ENCODE data around the gene DENND1A. TPM values are rescaled to one million over a fixed set of nuclear protein-coding genes. Genes with fewer than 3 reads are reported as not detected.

Gene DENND1A
- total RNA-seq, 6 experiments from 2014 or later, result 13.9 to 22.6 (median 16.3) TPM

DNA sequence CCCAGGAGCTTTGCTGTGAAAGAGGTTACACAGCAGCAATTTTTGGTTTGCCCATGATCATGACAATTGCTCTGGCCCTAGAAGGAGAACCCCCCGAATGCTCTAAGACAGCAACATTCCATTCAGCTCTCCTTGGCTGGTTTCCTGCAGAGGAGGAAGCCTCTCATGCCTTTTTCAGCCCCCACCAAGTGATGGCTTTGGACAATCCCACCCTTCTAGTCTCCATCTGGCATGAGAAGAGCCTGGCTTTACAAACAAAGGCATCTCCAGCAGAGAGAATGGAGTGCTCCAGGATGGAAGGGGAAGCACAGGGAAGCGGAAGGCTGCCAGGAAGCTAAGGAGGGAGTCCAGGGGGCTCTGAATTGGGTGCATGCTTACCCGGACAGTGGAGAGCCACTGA, 475.6 kb downstream of the DENND1A start:
- peaks cover 0 to 8% (median 0%) of the 10 kb centered on the region in 4 donors for H3K36me3 ChIP-seq
- WGBS (ENCODE audit: insufficient coverage, low coverage, low lambda C conversion rate, missing lambda C conversion rate), result 89% methylated on average over 3 of the region's 3 CpGs
- intact Hi-C loops (cut with DNase I), result no loop called here
- H3K9me3 ChIP-seq, result no peaks in the 10 kb centered on the region
- H3K4me1 ChIP-seq, result no peaks in the 10 kb centered on the region
- H3K27ac ChIP-seq, result no peak overlapping the region
- ATAC-seq (no peak), DNase-seq (peak in 1 of 3 donors; percentile 13)
- H3K4me3 ChIP-seq, result no peak overlapping the region
- TF ChIP-seq, protein P1, sequence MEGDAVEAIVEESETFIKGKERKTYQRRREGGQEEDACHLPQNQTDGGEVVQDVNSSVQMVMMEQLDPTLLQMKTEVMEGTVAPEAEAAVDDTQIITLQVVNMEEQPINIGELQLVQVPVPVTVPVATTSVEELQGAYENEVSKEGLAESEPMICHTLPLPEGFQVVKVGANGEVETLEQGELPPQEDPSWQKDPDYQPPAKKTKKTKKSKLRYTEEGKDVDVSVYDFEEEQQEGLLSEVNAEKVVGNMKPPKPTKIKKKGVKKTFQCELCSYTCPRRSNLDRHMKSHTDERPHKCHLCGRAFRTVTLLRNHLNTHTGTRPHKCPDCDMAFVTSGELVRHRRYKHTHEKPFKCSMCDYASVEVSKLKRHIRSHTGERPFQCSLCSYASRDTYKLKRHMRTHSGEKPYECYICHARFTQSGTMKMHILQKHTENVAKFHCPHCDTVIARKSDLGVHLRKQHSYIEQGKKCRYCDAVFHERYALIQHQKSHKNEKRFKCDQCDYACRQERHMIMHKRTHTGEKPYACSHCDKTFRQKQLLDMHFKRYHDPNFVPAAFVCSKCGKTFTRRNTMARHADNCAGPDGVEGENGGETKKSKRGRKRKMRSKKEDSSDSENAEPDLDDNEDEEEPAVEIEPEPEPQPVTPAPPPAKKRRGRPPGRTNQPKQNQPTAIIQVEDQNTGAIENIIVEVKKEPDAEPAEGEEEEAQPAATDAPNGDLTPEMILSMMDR (IDR thresholded peaks at IDR 0.05), result no peak
- TF ChIP-seq POLR2A (IDR thresholded peaks at IDR 0.05), result no peak
- no peaks in the 10 kb centered on the region for H3K27me3 ChIP-seq

DNA sequence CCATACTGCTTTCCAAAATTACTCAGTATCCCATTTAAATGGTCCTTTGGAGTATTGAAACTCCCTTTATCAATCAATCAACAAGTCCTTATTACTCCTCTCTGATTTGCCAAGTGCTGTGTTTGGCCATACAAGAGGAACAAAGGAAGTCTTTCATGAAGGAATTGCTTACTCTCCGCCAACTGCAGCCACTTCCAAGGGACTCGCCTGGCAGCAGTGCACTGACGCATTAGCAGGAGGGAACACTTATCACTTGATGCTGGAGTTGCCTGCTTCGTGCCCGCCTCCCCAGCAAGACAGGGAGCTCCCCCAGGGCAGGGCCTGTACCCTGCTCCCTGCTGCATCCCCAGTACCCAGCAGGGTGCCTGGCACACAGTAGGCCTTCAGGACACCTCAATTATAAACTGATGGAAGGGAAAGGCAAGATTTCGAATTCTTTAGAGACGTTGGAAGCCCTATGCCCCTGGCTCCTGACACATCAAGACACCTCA, 476.1 kb downstream of the DENND1A start:
- peak in 1 of 3 donors; percentile 37 for DNase-seq
- TF ChIP-seq, protein P1 (IDR thresholded peaks at IDR 0.05), result no peak
- TF ChIP-seq POLR2A (IDR thresholded peaks at IDR 0.05), result no peak
- Histone ChIP-seq H3K27me3 (no peaks in the 10 kb centered on the region), H3K36me3 (peaks cover 0 to 8% (median 0%) of the 10 kb centered on the region in 4 donors), H3K9me3 (no peaks in the 10 kb centered on the region), H3K4me1 (no peaks in the 10 kb centered on the region), H3K4me3 (no peak overlapping the region), H3K27ac (no peak overlapping the region)
- 90% methylated on average over 6 of the region's 7 CpGs for WGBS (ENCODE audit: insufficient coverage, low coverage, low lambda C conversion rate, missing lambda C conversion rate)
- intact Hi-C loops (cut with DNase I), result no loop called here
- no peak for ATAC-seq

DNA sequence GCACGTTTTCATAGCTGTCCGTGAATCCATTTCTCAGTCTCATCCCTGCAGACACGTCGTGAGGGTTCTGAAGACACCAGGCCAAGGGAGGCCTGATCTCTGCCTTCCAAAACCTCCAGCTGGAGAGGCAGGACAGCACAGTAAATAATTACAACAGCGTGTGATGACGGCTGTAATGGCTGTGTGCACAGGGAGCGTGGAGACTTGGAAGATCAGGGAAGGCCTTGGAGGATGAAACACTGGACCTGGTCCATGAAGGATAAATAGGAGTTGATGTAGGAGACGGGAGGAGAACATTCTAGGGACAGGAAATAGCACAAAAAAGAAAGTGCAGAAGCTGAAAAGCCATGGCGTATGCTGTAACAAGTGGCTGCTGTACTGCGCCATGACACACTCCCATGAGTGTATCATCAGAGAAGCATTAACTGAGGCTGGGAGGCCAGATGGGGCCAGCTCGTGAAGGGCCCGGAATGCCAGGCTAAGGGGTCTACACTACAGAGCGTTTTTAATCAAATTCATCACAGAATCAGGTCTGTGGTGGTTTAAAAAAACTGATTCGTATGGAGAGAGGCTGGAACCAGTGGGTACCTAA, 476.8 kb downstream of the DENND1A start:
- Histone ChIP-seq H3K4me3 (no peak overlapping the region), H3K36me3 (peaks cover 0 to 8% (median 0%) of the 10 kb centered on the region in 4 donors), H3K27me3 (no peaks in the 10 kb centered on the region), H3K9me3 (no peaks in the 10 kb centered on the region), H3K27ac (no peak overlapping the region), H3K4me1 (no peaks in the 10 kb centered on the region)
- intact Hi-C loops (cut with DNase I), result no loop called here
- no peak for TF ChIP-seq POLR2A (IDR thresholded peaks at IDR 0.05)
- TF ChIP-seq, protein P1 (IDR thresholded peaks at IDR 0.05), result no peak
- DNase-seq, result peak in 1 of 3 donors; percentile 13
- no peak for ATAC-seq
- WGBS (ENCODE audit: insufficient coverage, low coverage, low lambda C conversion rate, missing lambda C conversion rate), result 93% methylated on average over 13 of the region's 14 CpGs

DNA sequence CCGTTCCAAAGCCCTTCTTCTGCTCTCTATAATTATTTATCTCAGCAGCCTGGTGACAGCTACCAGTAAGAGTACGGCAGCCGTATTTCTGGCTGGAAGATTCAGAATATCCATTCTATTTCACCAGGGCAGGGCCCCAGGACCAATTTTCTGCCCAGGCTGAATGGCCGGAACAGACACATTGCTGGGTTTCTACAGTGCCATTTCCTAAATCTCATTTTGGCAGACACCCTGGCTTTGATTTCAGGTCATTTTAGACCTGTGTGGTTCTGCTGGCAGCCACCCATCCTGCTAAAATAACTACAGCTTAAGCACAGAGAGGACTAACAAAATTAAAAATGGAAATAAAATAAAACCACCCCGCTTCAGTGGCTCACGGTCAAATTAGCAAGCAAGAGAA, 478.9 kb downstream of the DENND1A start:
- ATAC-seq, result peak in 3 of 4 donors; percentile 43 to 56 (median 47)
- peaks cover 0 to 3% (median 0%) of the 10 kb centered on the region in 4 donors for H3K36me3 ChIP-seq
- intact Hi-C loops (cut with DNase I), result no loop called here

More for the DNA sequence above, 478.9 kb downstream of the DENND1A start:
- no peaks in the 10 kb centered on the region for H3K4me1 ChIP-seq
- TF ChIP-seq, protein P1 (IDR thresholded peaks at IDR 0.05), result no peak
- no peak for TF ChIP-seq POLR2A (IDR thresholded peaks at IDR 0.05)
- H3K27me3 ChIP-seq, result no peaks in the 10 kb centered on the region
- no peak overlapping the region for H3K27ac ChIP-seq
- no peak overlapping the region for H3K4me3 ChIP-seq
- H3K9me3 ChIP-seq, result no peaks in the 10 kb centered on the region
- WGBS (ENCODE audit: insufficient coverage, low coverage, low lambda C conversion rate, missing lambda C conversion rate), result 66% methylated on average over 6 of the region's 6 CpGs
- DNase-seq, result peak in 1 of 3 donors; percentile 58

All from right lobe of liver (tissue), 6 donors.